HG03196 (cell line): ENCODE measurements around the gene PACSIN1.

Experiments
- ATAC-seq: cut with Tn5 transposase; IDR thresholded peaks from one replicate; pipeline ENCODE4 v1.9.1; 2021; ENCODE audit not compliant: unreplicated experiment

The PACSIN1 gene

DNA sequence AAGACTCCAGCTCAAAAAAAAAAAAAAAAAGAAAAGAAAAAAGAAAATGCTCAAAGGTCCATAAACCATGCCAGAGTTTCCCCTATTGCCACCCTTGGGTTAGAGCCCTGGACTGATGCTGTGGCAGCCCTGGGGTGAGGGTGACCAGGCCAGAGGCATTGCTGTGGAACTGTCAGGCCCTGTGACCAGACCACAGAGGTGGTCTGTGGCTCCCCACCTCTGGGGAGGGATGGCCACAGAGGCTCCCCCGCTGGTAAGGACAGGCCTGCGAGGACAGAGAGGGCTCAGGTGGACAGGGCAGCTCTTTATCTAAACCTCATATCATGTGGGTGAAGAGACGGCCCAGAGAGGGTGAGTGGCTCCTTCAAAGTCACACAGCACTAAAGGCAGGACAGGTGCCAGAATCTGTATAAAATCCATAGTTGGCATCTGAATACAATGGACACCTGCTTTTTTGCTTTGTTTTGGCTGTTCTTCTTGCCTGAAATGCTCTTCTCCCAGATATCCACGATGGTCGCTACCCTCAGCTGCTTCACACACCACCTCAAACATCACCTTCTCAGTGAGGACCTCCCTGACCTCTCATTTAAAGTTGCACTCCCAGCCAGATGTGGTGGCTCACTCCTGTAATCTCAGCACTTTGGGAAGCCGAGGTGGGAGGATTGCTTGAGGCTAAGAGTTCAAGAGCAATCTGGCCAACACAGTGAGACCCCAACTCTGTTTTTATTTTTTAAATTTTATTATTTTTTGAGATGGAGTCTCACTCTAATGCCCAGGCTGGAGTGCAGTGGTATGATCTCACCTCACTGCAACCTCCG is 112.8 kb downstream of the PACSIN1 start:
- ATAC-seq: no peak

DNA sequence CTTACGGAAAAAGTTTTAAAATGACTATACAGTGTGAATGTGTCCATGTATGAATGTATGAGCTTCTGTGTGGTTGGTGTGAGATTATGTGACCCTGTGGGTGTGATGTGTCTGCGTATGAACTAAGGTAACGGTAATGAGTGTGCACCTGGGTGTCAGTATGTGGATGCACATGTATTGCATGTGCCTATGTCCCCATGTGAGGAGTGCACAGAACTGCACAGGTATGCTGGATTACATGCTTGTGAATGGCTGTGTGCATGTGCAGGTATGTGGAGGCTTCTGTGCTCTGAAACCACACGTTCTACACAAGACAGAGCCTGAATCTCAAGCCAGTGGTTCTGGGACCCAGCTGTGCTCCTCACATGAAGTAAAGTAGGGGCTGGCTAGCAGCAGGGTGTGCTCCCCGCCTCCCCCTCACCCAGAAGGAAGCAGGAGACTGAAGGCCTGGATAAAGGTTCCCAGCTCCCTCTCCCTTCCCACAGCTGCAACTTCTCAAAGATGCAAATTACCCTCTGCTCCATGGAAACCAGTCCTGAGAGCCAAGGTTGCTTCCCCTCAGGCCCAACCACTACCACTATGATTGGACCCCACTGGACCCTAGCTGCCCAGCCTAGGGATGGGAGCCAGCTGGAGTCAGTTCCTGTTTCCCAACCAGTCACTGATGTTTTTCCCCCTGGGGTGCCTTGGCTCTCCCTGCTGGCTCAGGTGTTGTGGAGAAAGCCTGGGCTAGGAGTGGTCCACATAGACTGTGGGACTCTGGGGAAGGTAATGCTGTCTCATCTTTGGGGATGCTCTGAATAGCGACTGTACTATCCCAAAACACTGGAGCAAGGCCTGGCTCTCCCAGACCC is 115.1 kb downstream of the PACSIN1 start:
- ATAC-seq: no peak

DNA sequence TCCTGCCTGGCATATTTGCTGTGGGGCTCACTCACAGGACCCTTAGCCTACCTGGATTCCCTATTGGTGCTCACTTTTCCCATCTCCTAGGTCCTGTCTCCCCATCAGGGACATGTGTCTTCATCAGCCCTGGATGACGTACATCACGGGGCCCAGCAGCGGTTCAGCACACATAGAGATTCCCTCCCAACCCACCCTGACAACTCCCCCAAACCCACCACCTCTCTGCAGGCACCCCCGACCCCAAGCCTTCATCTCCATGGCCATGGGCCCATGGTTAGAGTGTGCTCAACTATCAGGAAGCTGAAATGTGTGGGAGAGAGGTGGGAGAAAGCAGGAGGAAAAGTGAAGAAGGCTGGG is 115.7 kb downstream of the PACSIN1 start:
- no peak for ATAC-seq

DNA sequence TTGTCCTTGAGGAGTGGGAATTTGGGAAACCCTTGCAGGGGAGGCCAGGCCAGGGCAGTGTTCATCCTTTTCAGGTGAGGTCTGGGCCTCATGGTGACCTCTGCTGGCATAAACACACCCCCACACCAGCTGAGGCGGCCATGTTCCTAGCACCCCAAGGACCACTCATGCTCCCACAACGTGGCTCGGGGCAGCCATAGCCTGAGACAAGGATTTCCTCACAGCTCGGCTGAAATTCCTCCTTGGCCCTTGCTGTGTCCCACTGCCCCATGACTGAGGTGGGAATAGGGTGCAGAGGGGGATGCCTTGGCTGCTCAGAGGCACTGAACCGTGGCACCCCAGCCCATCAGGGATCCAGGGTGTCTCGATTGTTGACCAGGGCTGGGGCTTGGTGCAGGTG is 117.6 kb downstream of the PACSIN1 start:
- ATAC-seq: no peak

DNA sequence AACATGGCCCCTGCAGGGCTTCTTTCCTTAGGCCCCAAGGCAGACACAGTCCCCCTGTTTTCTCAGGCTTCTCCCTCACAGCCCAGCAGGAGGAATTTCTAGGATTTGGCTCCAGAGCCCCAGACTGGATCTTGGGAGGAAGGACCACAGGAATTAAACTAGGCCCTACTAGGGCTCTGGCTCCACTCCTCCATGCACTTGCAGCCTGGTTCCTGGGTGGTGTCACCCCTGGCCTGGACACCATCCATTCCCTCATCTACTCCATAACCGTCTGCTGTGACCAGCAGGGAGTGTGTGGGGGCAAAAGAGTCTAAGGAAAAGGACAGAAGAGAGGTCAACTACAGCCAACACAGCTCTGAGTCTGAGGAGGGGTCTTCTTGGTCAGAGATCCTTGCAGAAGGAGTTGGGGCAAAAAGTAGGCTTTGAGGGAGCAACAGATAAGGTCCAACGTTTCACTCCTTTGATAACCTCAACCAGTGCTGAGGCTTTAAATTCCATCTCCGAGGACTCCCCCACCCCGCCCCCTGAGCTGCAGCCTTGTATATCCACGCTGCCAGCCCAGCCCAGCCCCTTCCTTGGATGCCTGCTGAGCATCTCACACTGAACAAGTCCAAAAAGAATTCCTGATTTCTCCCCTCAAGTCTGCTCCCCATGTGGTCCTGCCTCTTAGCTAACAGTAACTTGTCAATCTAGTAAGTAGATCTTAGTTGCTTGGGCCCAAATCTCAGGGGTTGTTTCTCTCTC is 118.2 kb downstream of the PACSIN1 start:
- ATAC-seq: no peak

DNA sequence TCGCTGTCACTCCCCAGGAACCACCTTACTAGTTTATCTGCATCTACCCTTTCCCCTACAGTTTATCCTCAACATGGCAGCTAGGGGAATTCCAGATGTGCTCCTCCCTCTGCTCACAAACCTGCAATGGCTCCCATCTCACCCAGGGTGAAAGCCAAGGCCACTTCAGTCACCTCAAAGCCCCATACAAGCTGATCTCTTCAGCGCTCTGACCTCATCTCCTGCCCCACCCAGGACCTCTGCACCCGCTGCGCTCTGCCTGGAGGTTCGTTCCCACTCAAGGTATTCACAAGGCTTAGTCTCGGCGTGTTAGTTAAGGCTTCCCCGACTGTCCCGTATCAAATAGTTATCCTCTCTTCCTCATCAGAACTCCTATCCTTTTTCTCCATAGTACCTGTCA is 118.8 kb downstream of the PACSIN1 start:
- ATAC-seq: no peak
